EH (cell line): ENCODE measurements around the gene KRTAP2-2.
"Not testable (repeated sequence)": the region's sequence is repeated elsewhere in the genome, so short reads cannot be mapped to it uniquely, and the experiment has no call there.

Experiments used
- DNase-seq: peaks from one replicate; pipeline ENCODE4 v3.0.0-alpha.2; 2015; ENCODE audit warnings: low read depth

KRTAP2-2 gene

GRCh38 chr17:41064301-41064700, 9.3 kb upstream of the KRTAP2-2 start:
- no peak for DNase-seq

GRCh38 chr17:41063449-41063848, 8.4 kb upstream of the KRTAP2-2 start:
- no peak for DNase-seq

GRCh38 chr17:41061964-41062363, 6.9 kb upstream of the KRTAP2-2 start:
- peak; percentile 99 for DNase-seq

GRCh38 chr17:41060052-41060604, 5.1 kb upstream of the KRTAP2-2 start, which contains the start of gene KRTAP2-3:
KRTAP2-3 (minus strand) TSS chr17:41060114; CDS start chr17:41060050, 64 bp downstream.
- DNase-seq, result peak; percentile 98

- peak; percentile 97 for DNase-seq
Measured at GRCh38 chr17:41059276-41060051, 4.4 kb upstream of the KRTAP2-2 start.

- DNase-seq, result peak; percentile 31
Measured at GRCh38 chr17:41058741-41059140, 3.7 kb upstream of the KRTAP2-2 start.

GRCh38 chr17:41057547-41057946, 2.5 kb upstream of the KRTAP2-2 start:
- no peak for DNase-seq

GRCh38 chr17:41054556-41054955, 474 bp downstream of the KRTAP2-2 start:
- DNase-seq, result not testable (repeated sequence)

- no peak for DNase-seq
Measured at GRCh38 chr17:41054025-41054424, 1.0 kb downstream of the KRTAP2-2 start.

GRCh38 chr17:41052566-41052965, 2.5 kb downstream of the KRTAP2-2 start:
- peak; percentile 87 for DNase-seq

- DNase-seq, result peak; percentile 96
Measured at GRCh38 chr17:41049110-41049509, 5.9 kb downstream of the KRTAP2-2 start.

GRCh38 chr17:41048441-41048840, 6.6 kb downstream of the KRTAP2-2 start:
- peak; percentile 96 for DNase-seq

GRCh38 chr17:41046735-41047465, 8.1 kb downstream of the KRTAP2-2 start, which contains the start of gene KRTAP2-1:
KRTAP2-1 (minus strand) TSS chr17:41047316; CDS start chr17:41047267, 49 bp downstream.
- DNase-seq, result not testable (repeated sequence)

- DNase-seq, result no peak
Measured at GRCh38 chr17:41042953-41043352, 12.1 kb downstream of the KRTAP2-2 start.

GRCh38 chr17:41040783-41041571, 14.1 kb downstream of the KRTAP2-2 start, which contains the start of gene KRTAP1-1:
KRTAP1-1 (minus strand) TSS chr17:41041450; CDS start chr17:41041397, 53 bp downstream.
- DNase-seq, result peak; percentile 31

- no peak for DNase-seq
Measured at GRCh38 chr17:41037853-41038350, 17.1 kb downstream of the KRTAP2-2 start.

- DNase-seq, result not testable (repeated sequence)
Measured at GRCh38 chr17:41034346-41034935, 20.6 kb downstream of the KRTAP2-2 start, which contains the start of gene KRTAP1-3. KRTAP1-3 (minus strand) TSS chr17:41034874; CDS start chr17:41034821, 53 bp downstream.

- no peak for DNase-seq
Measured at GRCh38 chr17:41029633-41030245, 25.3 kb downstream of the KRTAP2-2 start, which contains the start of gene KRTAP1-4. KRTAP1-4 (minus strand) TSS chr17:41030195; CDS start chr17:41030078, 117 bp downstream.

- DNase-seq, result peak; percentile 94
Measured at GRCh38 chr17:41026715-41027471, 28.1 kb downstream of the KRTAP2-2 start, which contains the start of gene KRTAP1-5. KRTAP1-5 (minus strand) TSS chr17:41027208; CDS start chr17:41027155, 53 bp downstream.
